HEK293 (cell line): ENCODE measurements around the gene GLT1D1.

Experiments
- CTCF ChIA-PET: fragments of 350-600 bp; formaldehyde crosslinking; extraction: SDS; loops from one replicate; lab custom pipeline; 2021; ENCODE audit warnings: antibody characterized with exemption; lab: Yijun Ruan, JAX
- POLR2A ChIA-PET: fragments of 300-600 bp; formaldehyde crosslinking; extraction: SDS; loops from one replicate; lab custom pipeline; 2020; ENCODE audit warnings: antibody characterized with exemption, inconsistent platforms; lab: Yijun Ruan, JAX
- H3K27ac ChIP-seq: fragments of 200-500 bp; sonication (Bioruptor generic); 2 replicates; pipeline ENCODE4 v1.5.1; 2014; ENCODE audit warnings: low read depth, low read length, control low read depth, inconsistent platforms; ENCODE audit errors: extremely low read depth
- H3K36me3 ChIP-seq, 2 experiments: fragments of 200-500 bp in 1 of 2; sonication (Bioruptor generic) in 1 of 2; 1 replicate in 1 of 2; 2 replicates in 1 of 2; pipeline ENCODE4 v1.5.1; 2014 to 2017; ENCODE audit warnings: inconsistent platforms in 2 of 2, low read length in 2 of 2; ENCODE audit not compliant: control insufficient read depth in 2 of 2, insufficient read depth in 1 of 2
- H3K4me1 ChIP-seq: fragments of 200-500 bp; sonication (Bioruptor generic); 2 replicates; pipeline ENCODE4 v1.5.1; 2014; ENCODE audit warnings: mild to moderate bottlenecking, low read length, inconsistent platforms; ENCODE audit not compliant: control insufficient read depth, insufficient read depth
- H3K4me3 ChIP-seq: 2 replicates; pipeline ENCODE4 v1.5.1; 2011; ENCODE audit warnings: low read depth, mild to moderate bottlenecking, control low read depth, low read length, moderate library complexity
- H3K9me3 ChIP-seq: fragments of 200-500 bp; sonication (Bioruptor generic); 2 replicates; pipeline ENCODE4 v1.5.1; 2014; ENCODE audit warnings: low read depth, low read length, inconsistent platforms; ENCODE audit not compliant: control insufficient read depth, insufficient read depth
- FEZF1 ChIP-seq: fragments of 450-650 bp; formaldehyde crosslinking; IDR thresholded peaks from 2 replicates; pipeline ENCODE4 v1.5.1; 2016; ENCODE audit warnings: missing biosample characterization, missing genetic modification characterization
- HOXC10 ChIP-seq: sonication (generic); formaldehyde crosslinking; IDR thresholded peaks from 2 replicates; pipeline ENCODE4 v1.8.1; 2023; ENCODE audit warnings: mild to moderate bottlenecking, missing genetic modification reagents
- KLF17 ChIP-seq: fragments of 450-650 bp; formaldehyde crosslinking; IDR thresholded peaks from 2 replicates; pipeline ENCODE4 v1.5.1; 2016; ENCODE audit warnings: missing biosample characterization, missing genetic modification characterization
- MEIS1 ChIP-seq: sonication (generic); formaldehyde crosslinking; IDR thresholded peaks from 2 replicates; pipeline ENCODE4 v1.8.1; 2022; ENCODE audit warnings: missing genetic modification reagents, mild to moderate bottlenecking, borderline replicate concordance
- PRDM1 ChIP-seq: fragments of 450-650 bp; formaldehyde crosslinking; IDR thresholded peaks from 2 replicates; pipeline ENCODE4; 2016; ENCODE audit warnings: missing biosample characterization, missing genetic modification characterization
- REPIN1 ChIP-seq: fragments of 450-650 bp; formaldehyde crosslinking; IDR thresholded peaks from 2 replicates; pipeline ENCODE4 v1.5.1; 2017; ENCODE audit warnings: missing biosample characterization, missing genetic modification characterization, low read depth
- REST ChIP-seq: fragments of 450-650 bp; formaldehyde crosslinking; IDR thresholded peaks from 2 replicates; pipeline ENCODE4 v1.5.1; 2016; ENCODE audit warnings: missing biosample characterization, missing genetic modification characterization
- ZEB2 ChIP-seq: fragments of 450-650 bp; formaldehyde crosslinking; IDR thresholded peaks from 2 replicates; pipeline ENCODE4 v1.5.1; 2016; ENCODE audit warnings: missing biosample characterization, missing genetic modification characterization
- ZFP37 ChIP-seq: fragments of 450-650 bp; formaldehyde crosslinking; IDR thresholded peaks from 2 replicates; pipeline ENCODE4 v1.5.1; 2016; ENCODE audit warnings: missing biosample characterization, missing genetic modification characterization
- ZNF280D ChIP-seq: fragments of 450-650 bp; formaldehyde crosslinking; IDR thresholded peaks from 2 replicates; pipeline ENCODE4 v1.5.1; 2016; ENCODE audit warnings: missing biosample characterization, missing genetic modification characterization
- ZNF302 ChIP-seq: fragments of 450-650 bp; formaldehyde crosslinking; IDR thresholded peaks from 2 replicates; pipeline ENCODE4 v1.5.1; 2016; ENCODE audit warnings: missing biosample characterization, missing genetic modification characterization, low read depth
- ZNF530 ChIP-seq: fragments of 450-650 bp; formaldehyde crosslinking; IDR thresholded peaks from 2 replicates; pipeline ENCODE4 v1.5.1; 2016; ENCODE audit warnings: low read depth, missing biosample characterization, missing genetic modification characterization
- ZNF544 ChIP-seq: fragments of 450-650 bp; formaldehyde crosslinking; IDR thresholded peaks from 2 replicates; pipeline ENCODE4 v1.5.0; 2017; ENCODE audit warnings: missing biosample characterization, missing genetic modification characterization
- ZNF555 ChIP-seq: fragments of 450-650 bp; formaldehyde crosslinking; conservative IDR thresholded peaks from 2 replicates; pipeline ENCODE4 v1.5.1; 2017; ENCODE audit warnings: missing biosample characterization, mild to moderate bottlenecking, missing genetic modification characterization, inconsistent platforms
- ZNF600 ChIP-seq: fragments of 450-650 bp; formaldehyde crosslinking; IDR thresholded peaks from 2 replicates; pipeline ENCODE4 v1.5.1; 2016; ENCODE audit warnings: missing biosample characterization, missing genetic modification characterization
- ZNF621 ChIP-seq: fragments of 450-650 bp; formaldehyde crosslinking; IDR thresholded peaks from 2 replicates; pipeline ENCODE4 v1.5.1; 2017; ENCODE audit warnings: missing biosample characterization, missing genetic modification characterization
- ZNF639 ChIP-seq: fragments of 450-650 bp; formaldehyde crosslinking; IDR thresholded peaks from 2 replicates; pipeline ENCODE4 v1.5.1; 2016; ENCODE audit warnings: missing biosample characterization, missing genetic modification characterization
- ZNF664 ChIP-seq: fragments of 450-650 bp; formaldehyde crosslinking; IDR thresholded peaks from 2 replicates; pipeline ENCODE4 v1.5.1; 2016; ENCODE audit warnings: missing biosample characterization, missing genetic modification characterization
- ZNF701 ChIP-seq: fragments of 450-650 bp; formaldehyde crosslinking; IDR thresholded peaks from 2 replicates; pipeline ENCODE4 v1.5.1; 2016; ENCODE audit warnings: missing biosample characterization, missing genetic modification characterization
- ZNF777 ChIP-seq: fragments of 450-650 bp; formaldehyde crosslinking; IDR thresholded peaks from 2 replicates; pipeline ENCODE4 v1.5.1; 2017; ENCODE audit warnings: missing biosample characterization, missing genetic modification characterization, borderline replicate concordance
- ZNF792 ChIP-seq: fragments of 450-650 bp; formaldehyde crosslinking; IDR thresholded peaks from 2 replicates; pipeline ENCODE4 v1.5.1; 2016; ENCODE audit warnings: missing biosample characterization, missing genetic modification characterization
- ZSCAN16 ChIP-seq: fragments of 450-650 bp; formaldehyde crosslinking; IDR thresholded peaks from 2 replicates; pipeline ENCODE4 v1.5.1; 2016; ENCODE audit warnings: missing biosample characterization, missing genetic modification characterization
- TF ChIP-seq, protein P1 (sequence below): fragments of 450-650 bp; formaldehyde crosslinking; IDR thresholded peaks from 2 replicates; pipeline ENCODE4 v1.5.1; 2016; ENCODE audit warnings: missing biosample characterization, missing genetic modification characterization

The GLT1D1 gene

DNA sequence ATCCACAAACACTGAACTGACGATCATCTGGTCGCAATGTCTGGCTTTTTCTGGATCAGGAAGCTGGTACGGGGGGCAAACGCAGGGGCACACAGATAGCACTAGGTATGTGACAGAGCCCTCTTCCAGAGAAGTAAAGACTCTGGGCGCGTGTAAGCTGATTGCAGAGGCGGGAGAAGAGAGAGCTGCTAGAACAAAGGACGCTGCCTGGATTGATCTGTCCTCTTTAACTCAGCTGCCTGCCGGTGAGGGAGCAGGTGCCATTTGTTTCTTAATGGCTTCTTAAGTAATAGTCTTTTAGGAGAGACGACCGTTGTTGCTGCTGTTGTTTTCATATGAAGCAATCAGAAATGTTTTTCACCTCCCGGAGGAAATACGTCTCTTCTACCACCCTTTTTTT is 77.3 kb downstream of the GLT1D1 start (continued):
- no peak for TF ChIP-seq REST (tag by site-specific recombination)
- no peak for TF ChIP-seq ZNF600 (tag by site-specific recombination)
- TF ChIP-seq ZNF530 (tag by site-specific recombination), result no peak
- TF ChIP-seq, protein P1, sequence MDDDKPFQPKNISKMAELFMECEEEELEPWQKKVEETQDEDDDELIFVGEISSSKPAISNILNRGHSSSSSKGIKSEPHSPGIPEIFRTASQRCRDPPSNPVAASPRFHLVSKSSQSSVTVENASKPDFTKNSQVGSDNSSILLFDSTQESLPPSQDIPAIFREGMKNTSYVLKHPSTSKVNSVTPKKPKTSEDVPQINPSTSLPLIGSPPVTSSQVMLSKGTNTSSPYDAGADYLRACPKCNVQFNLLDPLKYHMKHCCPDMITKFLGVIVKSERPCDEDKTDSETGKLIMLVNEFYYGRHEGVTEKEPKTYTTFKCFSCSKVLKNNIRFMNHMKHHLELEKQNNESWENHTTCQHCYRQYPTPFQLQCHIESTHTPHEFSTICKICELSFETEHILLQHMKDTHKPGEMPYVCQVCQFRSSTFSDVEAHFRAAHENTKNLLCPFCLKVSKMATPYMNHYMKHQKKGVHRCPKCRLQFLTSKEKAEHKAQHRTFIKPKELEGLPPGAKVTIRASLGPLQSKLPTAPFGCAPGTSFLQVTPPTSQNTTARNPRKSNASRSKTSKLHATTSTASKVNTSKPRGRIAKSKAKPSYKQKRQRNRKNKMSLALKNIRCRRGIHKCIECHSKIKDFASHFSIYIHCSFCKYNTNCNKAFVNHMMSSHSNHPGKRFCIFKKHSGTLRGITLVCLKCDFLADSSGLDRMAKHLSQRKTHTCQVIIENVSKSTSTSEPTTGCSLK (tag by site-specific recombination), result no peak

- CTCF ChIA-PET, result no interaction called here
Observed at GRCh38 chr12:128932521-128932920, 79.2 kb downstream of the GLT1D1 start.

GRCh38 chr12:128933039-128933438 is 79.8 kb downstream of the GLT1D1 start:
- no peaks in the 10 kb centered on the region for H3K9me3 ChIP-seq
- no peaks in the 10 kb centered on the region for H3K4me1 ChIP-seq
- ChIA-PET CTCF (no interaction called here), POLR2A (no interaction called here)
- H3K27ac ChIP-seq, result no peak overlapping the region
- no peak overlapping the region for H3K4me3 ChIP-seq
- no peaks in the 10 kb centered on the region for H3K36me3 ChIP-seq
- no peak for TF ChIP-seq ZNF621
- TF ChIP-seq ZFP37, result no peak
- no peak for TF ChIP-seq ZNF792 (tag by site-specific recombination)
- TF ChIP-seq ZNF639, result no peak
- TF ChIP-seq ZNF701 (tag by site-specific recombination), result no peak
- no peak for TF ChIP-seq ZSCAN16
- TF ChIP-seq ZNF302 (tag by site-specific recombination), result no peak
- TF ChIP-seq ZEB2 (tag by site-specific recombination), result no peak
- no peak for TF ChIP-seq ZNF664 (tag by site-specific recombination)
- TF ChIP-seq FEZF1, result no peak
- no peak for TF ChIP-seq ZNF544 (tag by site-specific recombination)
- TF ChIP-seq REPIN1 (tag by site-specific recombination), result no peak
- no peak for TF ChIP-seq PRDM1
- TF ChIP-seq KLF17 (tag by site-specific recombination), result no peak

More at GRCh38 chr12:128932521-128932920, 79.2 kb downstream of the GLT1D1 start:
- Histone ChIP-seq H3K9me3 (no peaks in the 10 kb centered on the region), H3K4me3 (no peak overlapping the region), H3K4me1 (no peaks in the 10 kb centered on the region), H3K27ac (no peak overlapping the region), H3K36me3 (no peaks in the 10 kb centered on the region)
- POLR2A ChIA-PET, result no interaction called here
- TF ChIP-seq MEIS1 (no peak), HOXC10 (CRISPR knock-in tag) (no peak), ZNF777 (no peak), ZNF280D (no peak), ZNF555 (tag by site-specific recombination) (no peak)
